OCI-LY7 (cell line): ENCODE results near the gene ABCG4.

ENCODE experiments used
- EZH2phosphoT487 ChIP-seq: fragments of 200-600 bp; sonication (generic); IDR thresholded peaks from 2 replicates; pipeline ENCODE4 v1.6.1; 2018; ENCODE audit warnings: low read depth, borderline replicate concordance, mild to moderate bottlenecking, mixed run types, antibody characterized with exemption, low read length, moderate library complexity, mixed read lengths
- TF ChIP-seq, protein P1 (sequence below): fragments of 200-600 bp; sonication (generic); conservative IDR thresholded peaks from 2 replicates; pipeline ENCODE4 v1.5.1; 2014; ENCODE audit warnings: mild to moderate bottlenecking, antibody characterized with exemption, low read length, moderate library complexity, mixed read lengths

DNA sequence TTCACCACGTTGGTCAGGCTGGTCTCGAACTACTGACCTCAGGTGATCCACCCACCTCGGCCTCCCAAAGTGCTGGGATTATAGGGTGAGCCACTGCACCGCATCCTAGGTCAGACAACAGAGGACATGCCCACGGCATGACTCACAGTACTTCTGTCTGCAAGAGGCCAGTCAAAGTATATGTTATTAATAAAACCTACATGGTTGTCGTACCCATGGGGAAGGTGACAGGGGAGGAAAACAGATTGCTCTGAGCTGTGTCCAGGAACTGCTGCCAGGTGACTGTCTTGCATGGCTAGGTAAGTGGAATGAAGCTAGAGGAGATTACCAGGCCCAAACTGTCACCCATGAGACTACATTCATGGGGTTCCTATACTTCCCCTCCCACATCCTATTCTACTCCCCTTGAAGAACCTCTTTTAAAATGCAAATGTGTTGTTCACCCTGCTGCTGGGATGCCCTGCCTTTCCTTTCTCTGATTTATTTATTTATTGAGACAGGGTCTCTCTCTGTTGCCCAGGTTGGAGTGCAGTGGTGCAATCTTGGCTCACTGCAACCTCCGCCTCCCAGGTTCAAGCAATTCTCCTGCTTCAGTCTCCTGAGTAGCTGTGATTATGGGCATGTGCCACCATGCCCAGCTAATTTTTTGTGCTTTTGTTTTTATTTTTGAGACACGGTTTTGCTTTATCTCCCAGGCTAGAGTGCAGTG is 17.7 kb downstream of the ABCG4 start:
- TF ChIP-seq, protein P1, sequence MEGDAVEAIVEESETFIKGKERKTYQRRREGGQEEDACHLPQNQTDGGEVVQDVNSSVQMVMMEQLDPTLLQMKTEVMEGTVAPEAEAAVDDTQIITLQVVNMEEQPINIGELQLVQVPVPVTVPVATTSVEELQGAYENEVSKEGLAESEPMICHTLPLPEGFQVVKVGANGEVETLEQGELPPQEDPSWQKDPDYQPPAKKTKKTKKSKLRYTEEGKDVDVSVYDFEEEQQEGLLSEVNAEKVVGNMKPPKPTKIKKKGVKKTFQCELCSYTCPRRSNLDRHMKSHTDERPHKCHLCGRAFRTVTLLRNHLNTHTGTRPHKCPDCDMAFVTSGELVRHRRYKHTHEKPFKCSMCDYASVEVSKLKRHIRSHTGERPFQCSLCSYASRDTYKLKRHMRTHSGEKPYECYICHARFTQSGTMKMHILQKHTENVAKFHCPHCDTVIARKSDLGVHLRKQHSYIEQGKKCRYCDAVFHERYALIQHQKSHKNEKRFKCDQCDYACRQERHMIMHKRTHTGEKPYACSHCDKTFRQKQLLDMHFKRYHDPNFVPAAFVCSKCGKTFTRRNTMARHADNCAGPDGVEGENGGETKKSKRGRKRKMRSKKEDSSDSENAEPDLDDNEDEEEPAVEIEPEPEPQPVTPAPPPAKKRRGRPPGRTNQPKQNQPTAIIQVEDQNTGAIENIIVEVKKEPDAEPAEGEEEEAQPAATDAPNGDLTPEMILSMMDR: no peak
- no peak for TF ChIP-seq EZH2phosphoT487
